ENCODE measurements around the gene VAPA. TPM values are rescaled to one million over a fixed set of nuclear protein-coding genes. Genes with fewer than 3 reads are reported as not detected.

The VAPA gene
- total and polyA plus RNA-seq, 2 donors (not counting 3 experiments of a cell fraction or from before 2014, with no cell fraction given), result 105 to 163 TPM

- no peaks in the 10 kb centered on the region for H3K79me2 ChIP-seq (ENCODE audit: control insufficient read depth, insufficient read depth, low read length)
- H4K20me1 ChIP-seq (replicated peaks; ENCODE audit: control insufficient read depth, extremely low read depth, insufficient read depth, low read length), result no peaks in the 10 kb centered on the region
- intact Hi-C loops (cut with micrococcal nuclease), result no loop called here
- no TSS peak for BruUV-seq (replicated peaks)
- POLR2A ChIA-PET, result no interaction called here
- no peak overlapping the region for H3K4me3 ChIP-seq (replicated peaks in 1 of 3; ENCODE audit: insufficient read depth in 1 of 3, low read depth in 1 of 3, low read length in 3 of 3)
- no peaks in the 10 kb centered on the region for H3K9me1 ChIP-seq (replicated peaks; ENCODE audit: control insufficient read depth, extremely low read depth, insufficient read depth, low read length)
- H3K9ac ChIP-seq (replicated peaks; ENCODE audit: extremely low read depth, insufficient read depth, low read length), result no peak overlapping the region
- dilution Hi-C loops (cut with MboI; ENCODE audit: extremely low pct_ligation_motif_present, low sequenced_read_pairs), result loop anchor here (25.0 kb wide), 1 partner anchor 521 kb away; no protein-coding TSS in a partner anchor
- peaks cover 13 to 27% of the 10 kb centered on the region in 2 experiments for H3K27me3 ChIP-seq (ENCODE audit: control insufficient read depth in 2 of 2, insufficient read depth in 2 of 2, low read length in 2 of 2)
- DNase-seq (ENCODE audit: low read depth, low spot score) (no peak), FAIRE-seq (no peak)
- TF ChIP-seq GATA2 (IDR thresholded peaks at IDR 0.05; ENCODE audit: insufficient read depth, insufficient read length, low read depth, low read length) (no peak), EZH2 (IDR thresholded peaks at IDR 0.05; ENCODE audit: borderline replicate concordance, low read depth, low read length, severe bottlenecking) (no peak), FOS (IDR thresholded peaks at IDR 0.05; ENCODE audit: borderline replicate concordance, insufficient read depth, low read length) (no peak), MAX (IDR thresholded peaks at IDR 0.05; ENCODE audit: insufficient read depth, insufficient read length) (no peak), POLR2A (IDR thresholded peaks at IDR 0.05; ENCODE audit: low read depth, low read length) (no peak)
- TF ChIP-seq, protein P1, sequence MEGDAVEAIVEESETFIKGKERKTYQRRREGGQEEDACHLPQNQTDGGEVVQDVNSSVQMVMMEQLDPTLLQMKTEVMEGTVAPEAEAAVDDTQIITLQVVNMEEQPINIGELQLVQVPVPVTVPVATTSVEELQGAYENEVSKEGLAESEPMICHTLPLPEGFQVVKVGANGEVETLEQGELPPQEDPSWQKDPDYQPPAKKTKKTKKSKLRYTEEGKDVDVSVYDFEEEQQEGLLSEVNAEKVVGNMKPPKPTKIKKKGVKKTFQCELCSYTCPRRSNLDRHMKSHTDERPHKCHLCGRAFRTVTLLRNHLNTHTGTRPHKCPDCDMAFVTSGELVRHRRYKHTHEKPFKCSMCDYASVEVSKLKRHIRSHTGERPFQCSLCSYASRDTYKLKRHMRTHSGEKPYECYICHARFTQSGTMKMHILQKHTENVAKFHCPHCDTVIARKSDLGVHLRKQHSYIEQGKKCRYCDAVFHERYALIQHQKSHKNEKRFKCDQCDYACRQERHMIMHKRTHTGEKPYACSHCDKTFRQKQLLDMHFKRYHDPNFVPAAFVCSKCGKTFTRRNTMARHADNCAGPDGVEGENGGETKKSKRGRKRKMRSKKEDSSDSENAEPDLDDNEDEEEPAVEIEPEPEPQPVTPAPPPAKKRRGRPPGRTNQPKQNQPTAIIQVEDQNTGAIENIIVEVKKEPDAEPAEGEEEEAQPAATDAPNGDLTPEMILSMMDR (IDR thresholded peaks at IDR 0.05; ENCODE audit: extremely low read depth in 1 of 2, insufficient read depth in 1 of 2, low read depth in 1 of 2, low read length in 2 of 2), result no peak
- CTCF ChIA-PET, result interaction anchor here (0.8 kb wide), 1 partner anchor 15 kb away, joined by 3 read pairs; no protein-coding TSS in a partner anchor
- H3K36me3 ChIP-seq (ENCODE audit: control insufficient read depth in 2 of 2, extremely low read depth in 1 of 2, insufficient read depth in 2 of 2, low read length in 2 of 2), result no peaks in the 10 kb centered on the region
- no peak overlapping the region for H3K4me2 ChIP-seq (ENCODE audit: insufficient read depth, low read length)
- H2AFZ ChIP-seq (ENCODE audit: low read depth, low read length), result no peak overlapping the region
- no peaks in the 10 kb centered on the region for H3K9me3 ChIP-seq (replicated peaks; ENCODE audit: control insufficient read depth, insufficient read depth, low read length)
- H3K4me1 ChIP-seq (ENCODE audit: control insufficient read depth, extremely low read depth, insufficient read depth, low read length), result no peaks in the 10 kb centered on the region
- no peak overlapping the region for H3K27ac ChIP-seq (ENCODE audit: insufficient read depth, low read depth, low read length)
These were observed 77.5 kb downstream of the VAPA start for GRCh38 chr18:9991011-9992000.
